ENCODE measurements around the gene C11orf98.
A peak's percentile ranks its signal among the peaks of the same experiment; 100 is the strongest.
"Not testable (repeated sequence)": the region's sequence is repeated elsewhere in the genome, so short reads cannot be mapped to it uniquely, and the experiment has no call there.

C11orf98 gene

GRCh38 chr11:62682518-62682917 lies 17.5 kb upstream of the C11orf98 start:
- no peak for DNase-seq (ENCODE audit: low spot score)

GRCh38 chr11:62680825-62681240 lies 15.8 kb upstream of the C11orf98 start:
- peak; percentile 83 for DNase-seq (ENCODE audit: low spot score)

- peak; percentile 91 for DNase-seq (ENCODE audit: low spot score)
These were observed 14.0 kb upstream of the C11orf98 start, which contains the start of gene UBXN1 for GRCh38 chr11:62678770-62679696. Gene UBXN1 (minus strand): TSS chr11:62679073. CDS start chr11:62678923, 150 bp downstream.

- no peak for DNase-seq (ENCODE audit: low spot score)
These were observed 13.4 kb upstream of the C11orf98 start for GRCh38 chr11:62678433-62678769.

- no peak for DNase-seq (ENCODE audit: low spot score)
These were observed 12.7 kb upstream of the C11orf98 start for GRCh38 chr11:62677714-62678113.

GRCh38 chr11:62677156-62677555 lies 12.1 kb upstream of the C11orf98 start:
- no peak for DNase-seq (ENCODE audit: low spot score)

GRCh38 chr11:62676698-62677097 lies 11.7 kb upstream of the C11orf98 start:
- DNase-seq (ENCODE audit: low spot score): no peak

GRCh38 chr11:62675415-62675814 lies 10.4 kb upstream of the C11orf98 start:
- not testable (repeated sequence) for DNase-seq (ENCODE audit: low spot score)

GRCh38 chr11:62673196-62673525 lies 8.2 kb upstream of the C11orf98 start:
- DNase-seq (ENCODE audit: low spot score): no peak

GRCh38 chr11:62671608-62672389 lies 6.8 kb upstream of the C11orf98 start, which contains the start of the genes LBHD1 and UQCC3:
Gene LBHD1 (minus strand): TSS chr11:62672267. CDS start chr11:62670031, 2,236 bp downstream.
Gene UQCC3 (plus strand): TSS chr11:62671673. CDS start chr11:62671746, 73 bp downstream.
- DNase-seq (ENCODE audit: low spot score): peak; percentile 77

- no peak for DNase-seq (ENCODE audit: low spot score)
These were observed 6.2 kb upstream of the C11orf98 start for GRCh38 chr11:62671236-62671607.

GRCh38 chr11:62669420-62670161 lies 4.6 kb upstream of the C11orf98 start:
- DNase-seq (ENCODE audit: low spot score): no peak

- DNase-seq (ENCODE audit: low spot score): no peak
These were observed 2.5 kb upstream of the C11orf98 start for GRCh38 chr11:62667460-62667859.

- DNase-seq (ENCODE audit: low spot score): no peak
These were observed 1.4 kb upstream of the C11orf98 start for GRCh38 chr11:62666259-62666926.

GRCh38 chr11:62665599-62666258 lies 719 bp upstream of the C11orf98 start:
- DNase-seq (ENCODE audit: low spot score): peak; percentile 60

- no peak for DNase-seq (ENCODE audit: low spot score)
These were observed 470 bp downstream of the C11orf98 start for GRCh38 chr11:62664405-62665074.

GRCh38 chr11:62656796-62657429 lies 8.1 kb downstream of the C11orf98 start:
- no peak for DNase-seq (ENCODE audit: low spot score)

GRCh38 chr11:62654297-62654696 lies 10.7 kb downstream of the C11orf98 start:
- DNase-seq (ENCODE audit: low spot score): no peak

GRCh38 chr11:62652161-62653006 lies 12.6 kb downstream of the C11orf98 start:
- no peak for DNase-seq (ENCODE audit: low spot score)

All from AG08396 (cell line).